Thoracic aorta (tissue), 2 donors: ENCODE results near the gene MTMR1. TPM values are rescaled to one million over a fixed set of nuclear protein-coding genes. Genes with fewer than 3 reads are reported as not detected.

Experiments
- ATAC-seq: fragments of 150-250 bp; one replicate; pipeline ENCODE4 v1.8.0; 2017; ENCODE audit warnings: low read depth; ENCODE audit not compliant: insufficient number of reproducible peaks, low FRiP score
- DNase-seq: peaks from one replicate; pipeline ENCODE4 v3.0.0-alpha.2; 2020; ENCODE audit warnings: low spot score
- H3K27ac ChIP-seq, 2 donors: fragments of 200-600 bp; sonication (generic); 1 replicate in 1 of 2; 2 replicates in 1 of 2; pipeline ENCODE4 v1.5.1; 2016; ENCODE audit warnings: mild to moderate bottlenecking in 2 of 2, moderate library complexity in 2 of 2
- H3K27me3 ChIP-seq: fragments of 200-600 bp; sonication (generic); replicated peaks from 2 replicates; pipeline ENCODE4 v1.6.0; 2016; ENCODE audit warnings: mild to moderate bottlenecking; ENCODE audit not compliant: insufficient read depth
- H3K36me3 ChIP-seq: fragments of 200-600 bp; sonication (generic); one replicate; pipeline ENCODE4 v1.5.1; 2016
- H3K4me1 ChIP-seq, 2 donors: fragments of 200-600 bp; sonication (generic); 1 replicate in 1 of 2; 2 replicates in 1 of 2; pipeline versions ENCODE4 v1.5.1 to v1.6.0; 2016; ENCODE audit warnings: low read depth in 2 of 2, mild to moderate bottlenecking in 1 of 2; ENCODE audit not compliant: control insufficient read depth in 1 of 2
- H3K4me3 ChIP-seq: fragments of 200-600 bp; sonication (generic); 2 replicates; pipeline ENCODE4 v1.5.1; 2016; ENCODE audit warnings: mild to moderate bottlenecking
- H3K9me3 ChIP-seq: fragments of 200-600 bp; sonication (generic); 2 replicates; pipeline ENCODE4 v1.5.1; 2016
- CTCF ChIP-seq: fragments of 200-600 bp; sonication (generic); IDR thresholded peaks from one replicate; pipeline ENCODE4 v1.5.1; 2019; ENCODE audit warnings: antibody characterized with exemption
- total RNA-seq, 2 donors: library from RNA; depleted of rRNA; stranded (reverse); fragments of >200 nt; gene quantifications; one replicate each; pipeline versions ENCODE4 v1.1.0 to v1.2.3, GENCODE V29; 2016

Gene MTMR1
- total RNA-seq, 2 donors from 2014 or later = 26.5 to 31.5 TPM

GRCh38 chrX:150719621-150720020, 26.4 kb downstream of the MTMR1 start:
- ATAC-seq = no peak
- Histone ChIP-seq H3K4me1 (no peaks in the 10 kb centered on the region), H3K27me3 (no peaks in the 10 kb centered on the region), H3K4me3 (no peak overlapping the region), H3K36me3 (no peaks in the 10 kb centered on the region), H3K9me3 (no peaks in the 10 kb centered on the region), H3K27ac (no peak overlapping the region)
- no peak for TF ChIP-seq CTCF
- DNase-seq = no peak

GRCh38 chrX:150729956-150730355, 36.8 kb downstream of the MTMR1 start:
- Histone ChIP-seq H3K9me3 (no peaks in the 10 kb centered on the region), H3K4me3 (no peak overlapping the region), H3K27me3 (no peaks in the 10 kb centered on the region), H3K27ac (no peak overlapping the region), H3K4me1 (no peaks in the 10 kb centered on the region), H3K36me3 (peaks cover 15% of the 10 kb centered on the region)
- ATAC-seq (no peak), DNase-seq (no peak)
- TF ChIP-seq CTCF = no peak

- Histone ChIP-seq H3K27me3 (no peaks in the 10 kb centered on the region), H3K4me3 (no peak overlapping the region), H3K36me3 (peaks cover 15% of the 10 kb centered on the region), H3K4me1 (no peaks in the 10 kb centered on the region), H3K27ac (no peak overlapping the region), H3K9me3 (no peaks in the 10 kb centered on the region)
- no peak for ATAC-seq
- no peak for TF ChIP-seq CTCF
- no peak for DNase-seq
Observed at GRCh38 chrX:150730719-150731118, 37.5 kb downstream of the MTMR1 start.

GRCh38 chrX:150731795-150732194, 38.6 kb downstream of the MTMR1 start:
- TF ChIP-seq CTCF = no peak
- H3K27ac ChIP-seq = no peak overlapping the region
- H3K27me3 ChIP-seq = no peaks in the 10 kb centered on the region
- DNase-seq = no peak
- ATAC-seq = no peak
- H3K36me3 ChIP-seq = peaks cover 15% of the 10 kb centered on the region
- H3K9me3 ChIP-seq = no peaks in the 10 kb centered on the region
- no peaks in the 10 kb centered on the region for H3K4me1 ChIP-seq
- H3K4me3 ChIP-seq = no peak overlapping the region

GRCh38 chrX:150736475-150736874, 43.3 kb downstream of the MTMR1 start:
- ATAC-seq = no peak
- H3K4me3 ChIP-seq = no peak overlapping the region
- H3K27me3 ChIP-seq = no peaks in the 10 kb centered on the region
- H3K4me1 ChIP-seq = no peaks in the 10 kb centered on the region
- no peaks in the 10 kb centered on the region for H3K9me3 ChIP-seq
- TF ChIP-seq CTCF = no peak
- DNase-seq = no peak
- H3K36me3 ChIP-seq = peaks cover 9% of the 10 kb centered on the region
- no peak overlapping the region for H3K27ac ChIP-seq
